Measurements from ENCODE around the gene CUL4A.

- TF ChIP-seq SUZ12 (IDR thresholded peaks at IDR 0.05) (no peak), ELF4 (IDR thresholded peaks at IDR 0.05) (no peak), BHLHE40 (IDR thresholded peaks at IDR 0.05; ENCODE audit: borderline replicate concordance) (no peak), NFRKB (IDR thresholded peaks at IDR 0.05) (no peak), FOXK2 (IDR thresholded peaks at IDR 0.05) (no peak), PKNOX1 (IDR thresholded peaks at IDR 0.05) (no peak), TARDBP (IDR thresholded peaks at IDR 0.05) (no peak), FOXM1 (IDR thresholded peaks at IDR 0.05; ENCODE audit: borderline replicate concordance) (no peak), L3MBTL2 (conservative IDR thresholded peaks at IDR 0.05) (no peak), SP1 (IDR thresholded peaks at IDR 0.05) (no peak)
These were observed 9.2 kb downstream of the CUL4A start for GRCh38 chr13:113218586-113218985.
